Activated T-helper 1 cell treated with anti-CD3 and anti-CD28 coated beads, Interleukin-12 subunit alpha, Interleukin-12 subunit beta, Interleukin-2, Interleukin-4 antibody, amounts not matched to agents 30 ng/mL and 10 ng/mL and 1 ng/mL, durations not matched to agents 14 hours and 24 hours and 36 hours (primary cell): Measurements from ENCODE around the gene OR8I2. TPM values are rescaled to one million over a fixed set of nuclear protein-coding genes. Genes with fewer than 3 reads are reported as not detected.
"Not testable (repeated sequence)": the region's sequence is repeated elsewhere in the genome, so short reads cannot be mapped to it uniquely, and the experiment has no call there.

Source experiments
- DNase-seq: peaks from one replicate; pipeline ENCODE4 v3.0.0; 2021; ENCODE audit warnings: low spot score
- H3K27ac Mint-ChIP-seq: one replicate; pipeline ENCODE4 v1.8.0; 2021; ENCODE audit warnings: mild to moderate bottlenecking, mixed read lengths
- H3K27me3 Mint-ChIP-seq: one replicate; pipeline ENCODE4 v1.8.0; 2022; ENCODE audit warnings: mild to moderate bottlenecking, moderate library complexity, mixed read lengths; ENCODE audit not compliant: insufficient read depth
- H3K36me3 Mint-ChIP-seq: one replicate; pipeline ENCODE4 v1.8.0; 2021; ENCODE audit warnings: low read depth, mixed read lengths
- H3K4me1 Mint-ChIP-seq: one replicate; pipeline ENCODE4 v1.8.0; 2021; ENCODE audit warnings: low read depth, mixed read lengths
- H3K4me3 Mint-ChIP-seq: one replicate; pipeline ENCODE4 v1.8.0; 2021; ENCODE audit warnings: mild to moderate bottlenecking, moderate library complexity, mixed read lengths
- H3K9me3 Mint-ChIP-seq: one replicate; pipeline ENCODE4 v1.8.0; 2021; ENCODE audit warnings: mixed read lengths
- intact Hi-C: fragments of 100-400 bp; cut with micrococcal nuclease; formaldehyde crosslinking; loops from one replicate; pipeline ENCODE4 v1.15.1; 2024
- total RNA-seq: library from RNA; stranded (reverse); gene quantifications from 2 replicates; pipeline ENCODE4 v1.2.3, GENCODE V29; 2022

OR8I2 gene
- total RNA-seq: not detected in 2 replicates

DNA sequence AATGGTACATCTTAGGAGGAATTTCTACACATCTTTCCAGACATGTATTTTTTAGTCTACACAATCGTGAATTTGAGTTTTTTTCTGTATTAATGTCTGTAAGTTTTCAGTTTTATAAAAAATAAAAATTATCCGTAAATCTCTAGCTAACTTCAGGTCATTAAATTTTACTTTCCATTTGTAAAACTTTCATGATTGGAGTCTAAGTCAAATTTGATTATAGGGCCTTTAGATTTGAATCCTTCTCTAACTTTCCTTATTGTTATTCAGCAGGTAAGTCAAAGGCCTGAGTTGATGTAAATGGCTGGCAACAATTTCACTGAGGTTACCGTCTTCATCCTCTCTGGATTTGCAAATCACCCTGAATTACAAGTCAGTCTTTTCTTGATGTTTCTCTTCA is at the start of gene OR8I2:
Gene OR8I2, plus strand, starts transcription at position 301 of the 400 bp plus-strand sequence. Its CDS starts 0 bp downstream, at position 301.
- Mint-ChIP-seq H3K27ac (no peak within 1 kb of the TSS), H3K36me3 (no peaks in the 10 kb centered on the region), H3K9me3 (peaks cover 21% of the 10 kb centered on the region), H3K4me3 (no peak within 1 kb of the TSS), H3K27me3 (no peaks in the 10 kb centered on the region), H3K4me1 (no peaks in the 10 kb centered on the region)
- intact Hi-C loops: no loop called here
- no peak for DNase-seq

DNA sequence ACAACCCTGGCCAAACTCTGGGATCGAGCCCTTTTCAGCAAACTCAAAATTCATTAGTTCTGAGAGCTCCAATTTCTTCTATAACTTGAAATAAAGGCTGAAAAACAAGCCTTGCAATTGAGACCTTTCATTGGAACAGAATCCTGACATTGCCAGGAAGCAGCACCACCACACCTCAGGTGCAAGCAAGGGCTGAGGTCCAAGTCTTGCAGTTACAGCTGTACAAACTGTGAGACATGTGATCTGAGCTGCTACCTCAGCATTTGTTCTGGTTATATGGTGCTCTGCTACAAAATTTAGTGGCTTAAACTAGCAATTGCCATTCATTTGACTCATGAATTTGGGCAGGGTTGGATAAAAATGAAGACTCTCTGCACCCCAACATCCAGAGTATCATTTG is 47.6 kb upstream of the OR8I2 start:
- Mint-ChIP-seq H3K36me3 (no peaks in the 10 kb centered on the region), H3K27ac (no peak overlapping the region), H3K4me3 (no peak overlapping the region), H3K9me3 (peaks cover 18% of the 10 kb centered on the region), H3K4me1 (no peaks in the 10 kb centered on the region), H3K27me3 (no peaks in the 10 kb centered on the region)
- no peak for DNase-seq
- intact Hi-C loops: no loop called here

- Mint-ChIP-seq H3K36me3 (no peaks in the 10 kb centered on the region), H3K4me3 (no peak overlapping the region), H3K4me1 (no peaks in the 10 kb centered on the region), H3K27ac (no peak overlapping the region), H3K9me3 (peaks cover 7% of the 10 kb centered on the region), H3K27me3 (no peaks in the 10 kb centered on the region)
- intact Hi-C loops: no loop called here
- no peak for DNase-seq
These were observed 44.6 kb upstream of the OR8I2 start for GRCh38 chr11:56048480-56048879.

GRCh38 chr11:56049487-56049886 is 43.6 kb upstream of the OR8I2 start:
- Mint-ChIP-seq H3K27ac (no peak overlapping the region), H3K4me3 (no peak overlapping the region), H3K9me3 (peaks cover 5% of the 10 kb centered on the region), H3K27me3 (no peaks in the 10 kb centered on the region), H3K4me1 (no peaks in the 10 kb centered on the region), H3K36me3 (no peaks in the 10 kb centered on the region)
- intact Hi-C loops: no loop called here
- no peak for DNase-seq

DNA sequence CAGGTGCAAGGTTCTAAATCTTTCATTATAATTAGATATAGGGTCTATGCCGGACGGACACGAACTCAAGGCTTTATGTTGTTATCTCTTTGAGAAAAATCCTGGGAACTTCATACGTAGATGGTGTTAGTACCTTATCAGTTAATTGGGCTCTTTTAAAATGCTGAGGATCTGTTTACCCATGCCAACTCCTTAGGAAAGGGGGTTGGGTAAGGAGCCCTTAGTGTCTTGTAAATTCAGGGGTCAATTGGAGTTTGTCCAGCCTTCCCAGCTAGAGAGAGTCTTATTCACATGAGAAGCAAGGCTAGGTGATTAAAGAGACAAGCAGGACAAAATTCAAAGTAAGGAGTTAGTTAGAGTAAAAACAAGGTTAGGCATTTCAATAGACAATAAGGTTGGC is 36.7 kb upstream of the OR8I2 start:
- intact Hi-C loops, H3K36me3 Mint-ChIP-seq, H3K4me1 Mint-ChIP-seq, H3K27ac Mint-ChIP-seq, DNase-seq, H3K27me3 Mint-ChIP-seq, H3K4me3 Mint-ChIP-seq: not testable (repeated sequence)
- H3K9me3 Mint-ChIP-seq: peaks cover 27% of the 10 kb centered on the region

DNA sequence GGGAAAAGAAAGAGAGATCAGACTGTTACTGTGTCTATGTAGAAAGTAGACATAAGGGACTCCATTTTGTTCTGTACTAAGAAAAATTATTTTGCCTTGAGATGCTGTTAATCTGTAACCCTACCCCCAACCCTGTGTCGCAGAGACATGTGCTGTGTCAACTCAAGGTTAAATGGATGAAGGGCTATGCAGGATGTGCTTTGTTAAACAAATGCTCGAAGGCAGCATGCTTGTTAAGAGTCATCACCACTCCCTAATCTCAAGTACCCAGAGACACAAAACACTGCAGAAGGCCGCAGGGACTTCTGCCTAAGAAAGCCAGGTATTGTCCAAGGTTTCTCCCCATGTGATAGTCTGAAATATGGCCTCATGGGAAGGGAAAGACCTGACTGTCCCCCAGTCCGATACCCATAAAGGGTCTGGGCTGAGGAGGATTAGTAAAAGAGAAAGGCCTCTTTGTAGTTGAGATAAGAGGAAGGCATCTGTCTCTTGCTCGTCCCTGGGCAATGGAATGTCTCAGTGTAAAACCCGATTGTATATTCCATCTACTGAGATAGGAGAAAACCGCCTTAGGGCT is 35.4 kb upstream of the OR8I2 start:
- DNase-seq, H3K4me3 Mint-ChIP-seq, intact Hi-C loops, H3K27me3 Mint-ChIP-seq, H3K36me3 Mint-ChIP-seq, H3K27ac Mint-ChIP-seq, H3K4me1 Mint-ChIP-seq: not testable (repeated sequence)
- peaks cover 22% of the 10 kb centered on the region for H3K9me3 Mint-ChIP-seq

DNA sequence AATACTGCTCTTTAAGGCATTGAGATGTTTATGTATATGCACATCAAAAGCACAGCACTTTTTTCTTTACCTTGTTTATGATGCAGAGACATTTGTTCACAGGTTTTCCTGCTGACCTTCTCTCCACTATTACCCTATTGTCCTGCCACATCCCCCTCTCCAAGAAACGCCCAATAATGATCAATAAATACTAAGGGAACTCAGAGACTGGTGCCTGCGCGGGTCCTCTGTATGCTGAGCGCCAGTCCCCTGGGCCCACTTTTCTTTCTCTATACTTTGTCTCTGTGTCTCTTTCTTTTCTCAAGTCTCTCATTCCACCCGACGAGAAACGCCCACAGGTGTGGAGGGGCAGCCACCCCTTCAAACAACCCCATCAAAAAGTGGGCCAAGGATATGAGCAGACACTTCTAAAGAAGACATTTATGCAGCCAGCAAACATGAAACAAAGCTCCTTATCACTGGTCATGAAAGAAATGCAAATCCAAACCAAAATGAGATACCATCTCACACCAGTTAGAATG is 34.8 kb upstream of the OR8I2 start:
- H3K27me3 Mint-ChIP-seq, H3K4me3 Mint-ChIP-seq, H3K36me3 Mint-ChIP-seq, DNase-seq, H3K4me1 Mint-ChIP-seq, H3K27ac Mint-ChIP-seq, intact Hi-C loops: not testable (repeated sequence)
- H3K9me3 Mint-ChIP-seq: peaks cover 22% of the 10 kb centered on the region

GRCh38 chr11:56066980-56067379 is 26.1 kb upstream of the OR8I2 start:
- H3K4me3 Mint-ChIP-seq: no peak overlapping the region
- intact Hi-C loops: no loop called here
- no peaks in the 10 kb centered on the region for H3K27me3 Mint-ChIP-seq
- DNase-seq: no peak
- no peak overlapping the region for H3K27ac Mint-ChIP-seq
- H3K4me1 Mint-ChIP-seq: no peaks in the 10 kb centered on the region
- no peaks in the 10 kb centered on the region for H3K36me3 Mint-ChIP-seq
- peaks cover 12% of the 10 kb centered on the region for H3K9me3 Mint-ChIP-seq

DNA sequence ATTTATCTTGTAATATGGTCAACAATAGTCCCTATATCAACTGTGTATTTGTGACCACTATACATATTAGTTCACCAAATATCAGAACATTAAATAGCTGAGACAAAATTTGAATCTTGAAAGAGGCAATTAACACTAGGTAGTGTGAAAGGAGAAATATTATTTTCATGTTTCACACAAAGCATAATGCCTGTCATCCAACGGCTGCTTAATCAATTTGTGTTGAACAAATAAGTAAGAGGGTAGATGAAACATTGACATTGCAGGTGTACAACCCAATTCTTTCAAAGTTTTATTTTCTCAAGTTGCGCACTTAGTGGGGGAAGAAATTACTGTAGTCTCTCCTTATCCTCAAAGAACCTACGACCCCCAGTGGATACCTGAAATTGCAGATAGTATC is 3.4 kb upstream of the OR8I2 start:
- Mint-ChIP-seq H3K36me3 (no peaks in the 10 kb centered on the region), H3K4me1 (no peaks in the 10 kb centered on the region), H3K9me3 (peaks cover 17% of the 10 kb centered on the region), H3K4me3 (no peak overlapping the region), H3K27ac (no peak overlapping the region), H3K27me3 (no peaks in the 10 kb centered on the region)
- no peak for DNase-seq
- intact Hi-C loops: no loop called here

DNA sequence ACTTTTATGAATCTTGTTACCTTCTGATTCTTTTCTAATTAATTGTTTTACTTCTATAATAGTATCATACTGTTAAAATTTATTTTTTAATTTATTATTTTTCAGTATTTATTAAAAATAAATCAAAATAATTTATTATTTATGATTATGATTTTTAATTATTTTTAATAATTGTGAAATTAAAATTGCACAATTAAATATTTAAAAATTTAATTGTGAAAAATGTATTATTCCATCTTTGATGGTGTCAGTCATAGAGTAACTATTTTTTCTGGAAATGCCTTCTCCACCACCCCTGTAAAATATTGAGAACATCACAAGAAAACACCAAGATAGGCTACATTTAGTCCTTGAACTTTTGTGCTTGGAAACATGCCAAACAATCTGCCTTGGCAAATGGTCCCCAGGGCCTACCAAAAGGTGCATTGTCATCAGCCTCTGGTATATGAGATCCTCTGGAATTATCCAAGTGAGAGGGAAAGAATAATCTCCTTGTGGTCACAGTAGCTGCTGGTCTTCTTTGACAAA is 10.2 kb downstream of the OR8I2 start, which contains the start of gene OR8H2:
Gene OR8H2, plus strand, starts transcription at position 478 of the 528 bp plus-strand sequence. CDS start 1,356 bp downstream, outside the sequence.
- Mint-ChIP-seq H3K27me3 (no peaks in the 10 kb centered on the region), H3K4me1 (no peaks in the 10 kb centered on the region), H3K4me3 (no peak within 1 kb of the TSS), H3K36me3 (no peaks in the 10 kb centered on the region), H3K27ac (no peak within 1 kb of the TSS), H3K9me3 (peaks cover 26% of the 10 kb centered on the region)
- intact Hi-C loops: no loop called here
- DNase-seq: no peak

DNA sequence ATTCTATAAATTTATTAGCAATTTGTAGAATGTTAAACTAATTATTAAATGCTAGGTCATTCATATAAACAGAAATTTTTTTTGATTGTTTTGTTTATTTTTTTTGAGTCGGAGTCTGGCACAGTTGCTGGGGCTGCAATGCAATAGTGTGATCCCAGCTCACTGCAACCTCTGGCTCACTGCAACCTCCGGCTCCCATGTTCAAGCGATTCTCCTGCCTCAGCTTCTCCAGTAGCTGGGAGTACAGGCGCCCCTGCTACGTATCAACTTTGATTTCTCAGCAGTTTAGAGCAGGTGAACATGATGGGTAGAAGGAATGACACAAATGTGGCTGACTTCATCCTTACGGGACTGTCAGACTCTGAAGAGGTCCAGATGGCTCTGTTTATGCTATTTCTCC is 29.0 kb downstream of the OR8I2 start, which contains the start of gene OR8H3:
Gene OR8H3, plus strand, starts transcription at position 301 of the 400 bp plus-strand sequence. Its CDS starts 0 bp downstream, at position 301.
- intact Hi-C loops: no loop called here
- no peaks in the 10 kb centered on the region for H3K36me3 Mint-ChIP-seq
- no peak for DNase-seq

GRCh38 chr11:56140151-56140661 is 47.1 kb downstream of the OR8I2 start, which contains the start of gene OR8J3:
OR8J3 (minus strand) TSS chr11:56140201; CDS start chr11:56137718, 2,483 bp downstream.
- Mint-ChIP-seq H3K9me3 (peaks cover 19% of the 10 kb centered on the region), H3K27ac (no peak within 1 kb of the TSS), H3K4me1 (no peaks in the 10 kb centered on the region), H3K4me3 (no peak within 1 kb of the TSS), H3K36me3 (no peaks in the 10 kb centered on the region), H3K27me3 (no peaks in the 10 kb centered on the region)
- no peak for DNase-seq
- intact Hi-C loops: no loop called here

More for the DNA sequence above, 29.0 kb downstream of the OR8I2 start, which contains the start of gene OR8H3:
- Mint-ChIP-seq H3K4me1 (no peaks in the 10 kb centered on the region), H3K9me3 (peaks cover 13% of the 10 kb centered on the region), H3K4me3 (no peak within 1 kb of the TSS), H3K27ac (no peak within 1 kb of the TSS), H3K27me3 (no peaks in the 10 kb centered on the region)

DNA sequence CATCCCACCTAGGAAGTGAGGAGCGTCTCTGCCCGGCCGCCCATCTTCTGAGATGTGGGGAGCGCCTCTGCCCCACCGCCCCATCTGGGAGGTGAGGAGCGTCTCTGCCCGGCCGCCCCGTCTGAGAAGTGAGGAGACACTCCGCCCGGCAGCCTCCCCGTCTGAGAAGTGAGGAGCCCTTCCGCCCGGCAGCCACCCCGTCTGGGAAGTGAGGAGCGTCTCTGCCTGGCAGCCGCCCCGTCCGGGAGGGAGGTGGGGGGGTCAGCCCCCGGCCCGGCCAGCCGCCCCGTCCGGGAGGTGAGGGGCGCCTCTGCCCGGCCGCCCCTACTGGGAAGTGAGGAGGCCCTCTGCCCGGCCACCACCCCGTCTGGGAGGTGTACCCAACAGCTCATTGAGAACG is 50.6 kb downstream of the OR8I2 start:
- not testable (repeated sequence) for H3K27me3 Mint-ChIP-seq, H3K4me3 Mint-ChIP-seq

More for the DNA sequence above, 50.6 kb downstream of the OR8I2 start:
- H3K27ac Mint-ChIP-seq, H3K4me1 Mint-ChIP-seq, H3K36me3 Mint-ChIP-seq, intact Hi-C loops, DNase-seq: not testable (repeated sequence)
- peaks cover 20% of the 10 kb centered on the region for H3K9me3 Mint-ChIP-seq
